HG02642 (cell line): Measurements from ENCODE around the gene ATL3.
"Not testable (repeated sequence)": the region's sequence is repeated elsewhere in the genome, so short reads cannot be mapped to it uniquely, and the experiment has no call there.

Experiments used
- ATAC-seq: cut with Tn5 transposase; IDR thresholded peaks from one replicate; pipeline ENCODE4 v1.9.1; 2021; ENCODE audit warnings: mild to moderate bottlenecking; ENCODE audit not compliant: unreplicated experiment, poor library complexity

ATL3 gene

DNA sequence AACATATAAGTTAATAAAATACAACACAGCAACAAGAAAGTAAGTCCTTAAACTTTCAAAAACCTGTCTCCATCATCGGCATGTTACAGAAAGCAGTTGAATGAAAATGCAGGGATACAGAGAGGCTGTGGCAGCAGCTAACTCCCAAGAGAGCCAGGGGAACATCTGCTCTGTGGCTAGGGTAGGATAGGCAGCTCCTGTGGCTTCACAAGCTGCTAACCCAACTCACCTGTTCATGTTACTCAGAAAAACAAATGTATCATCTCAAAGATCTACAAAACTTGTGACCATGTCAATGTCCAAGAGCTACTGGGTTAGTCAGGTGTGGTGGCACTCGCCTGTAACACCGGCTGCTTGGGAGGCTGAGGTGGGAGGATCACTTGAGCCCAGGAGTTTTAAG, 41.8 kb downstream of the ATL3 start:
- no peak for ATAC-seq

DNA sequence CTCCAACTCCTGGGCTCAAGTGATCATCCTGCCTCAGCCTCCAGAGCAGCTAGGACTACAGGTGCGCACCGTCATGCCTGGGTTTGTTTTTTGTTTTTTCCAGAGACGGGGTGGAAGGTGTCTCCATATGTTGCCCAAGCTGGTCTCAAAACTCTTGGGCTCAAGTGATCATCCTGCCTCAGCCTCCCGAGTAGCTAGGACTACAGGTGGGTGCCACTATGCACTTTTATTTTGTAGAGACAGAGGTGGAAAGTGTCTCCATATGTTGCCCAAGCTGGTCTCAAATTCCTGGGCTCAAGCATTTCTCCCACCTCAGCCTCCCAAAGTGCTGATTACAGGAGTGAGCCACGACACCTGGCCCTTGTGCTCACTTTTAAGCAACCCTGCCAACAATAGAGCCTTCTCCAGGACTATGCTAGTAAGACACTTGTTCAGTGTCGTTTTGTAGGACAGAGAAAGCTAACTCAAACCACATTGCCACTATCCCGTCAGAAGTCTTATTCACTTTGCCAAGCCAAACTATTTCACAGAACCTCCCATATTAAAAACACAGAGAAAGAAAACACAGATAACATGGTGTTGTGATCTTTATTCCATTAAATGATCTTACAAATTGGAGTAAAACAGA, 47.5 kb downstream of the ATL3 start:
- ATAC-seq: no peak

DNA sequence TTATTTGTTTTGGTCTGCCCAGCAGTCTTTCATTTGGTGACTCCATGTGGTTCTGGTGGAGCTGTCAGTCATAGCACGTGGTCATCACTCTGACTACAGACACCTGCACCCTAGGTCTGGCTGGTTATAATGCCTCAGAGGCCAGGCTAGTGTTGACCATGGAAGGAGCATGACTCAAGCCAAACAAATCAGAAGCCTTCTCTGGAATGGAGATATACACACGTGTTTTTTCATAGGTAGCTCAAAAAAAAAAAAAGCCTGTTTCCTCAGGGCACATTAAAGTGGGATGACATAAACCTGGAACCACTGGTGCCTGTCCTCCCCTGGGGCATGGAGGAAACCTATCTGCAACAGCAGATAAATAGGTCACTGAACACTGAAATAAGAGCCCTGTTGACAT, 48.9 kb downstream of the ATL3 start:
- ATAC-seq: no peak

DNA sequence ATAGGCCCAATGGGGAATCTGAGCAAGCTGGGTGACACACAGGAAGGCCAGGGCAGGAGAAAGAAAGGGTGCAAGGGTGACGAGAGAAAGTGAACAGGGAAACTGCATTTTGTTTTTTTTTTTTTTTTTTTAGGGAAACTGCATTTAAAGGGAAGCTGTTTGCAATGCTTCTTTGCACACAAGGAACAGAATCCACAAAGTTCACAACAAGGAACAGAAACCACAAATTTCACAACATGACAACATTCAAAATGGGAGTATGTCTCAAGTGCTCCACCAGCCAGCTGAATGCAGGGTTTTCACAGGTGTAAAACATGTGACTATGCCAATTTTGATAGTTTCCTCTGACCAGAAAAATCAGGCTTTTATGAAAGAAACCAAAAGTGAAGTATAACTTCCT, 50.1 kb downstream of the ATL3 start:
- no peak for ATAC-seq

DNA sequence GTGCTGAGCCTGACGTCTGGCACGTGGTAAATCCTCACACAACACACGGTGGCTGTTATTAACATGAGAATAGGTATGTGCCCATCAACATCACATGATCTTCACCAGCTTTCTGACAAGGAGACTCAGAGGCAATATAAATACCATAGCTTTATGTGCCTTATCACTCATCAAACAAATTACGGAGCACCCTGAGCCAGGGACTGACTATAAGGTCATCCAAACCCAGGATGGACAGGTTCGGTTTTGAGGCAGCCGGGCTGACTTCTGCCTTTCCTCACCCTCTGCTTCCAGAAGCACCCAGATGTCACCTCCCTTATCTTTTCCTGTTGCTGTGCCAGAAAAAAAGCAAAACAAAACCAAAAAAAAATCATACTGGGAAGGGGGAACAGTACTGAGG, 51.2 kb downstream of the ATL3 start:
- ATAC-seq: no peak

DNA sequence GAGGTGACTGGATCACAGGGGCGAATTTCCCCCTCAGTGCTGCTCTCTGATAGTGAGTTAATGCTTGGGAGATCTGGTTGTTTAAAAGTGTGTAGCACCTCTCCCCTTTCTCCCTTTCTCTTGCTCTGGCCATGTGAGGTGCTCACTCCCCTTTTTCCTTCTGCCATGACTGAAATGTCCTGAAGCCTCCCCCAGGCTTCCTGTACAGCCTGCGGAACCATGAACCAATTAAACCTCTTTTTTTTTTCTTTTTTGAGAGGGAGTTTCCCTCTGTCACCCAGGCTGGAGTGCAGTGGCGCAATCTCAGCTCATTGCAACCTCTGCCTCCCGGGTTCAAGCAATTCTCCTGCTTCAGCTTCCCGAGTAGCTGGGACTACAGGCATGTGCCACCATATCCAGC, 53.5 kb downstream of the ATL3 start:
- not testable (repeated sequence) for ATAC-seq

DNA sequence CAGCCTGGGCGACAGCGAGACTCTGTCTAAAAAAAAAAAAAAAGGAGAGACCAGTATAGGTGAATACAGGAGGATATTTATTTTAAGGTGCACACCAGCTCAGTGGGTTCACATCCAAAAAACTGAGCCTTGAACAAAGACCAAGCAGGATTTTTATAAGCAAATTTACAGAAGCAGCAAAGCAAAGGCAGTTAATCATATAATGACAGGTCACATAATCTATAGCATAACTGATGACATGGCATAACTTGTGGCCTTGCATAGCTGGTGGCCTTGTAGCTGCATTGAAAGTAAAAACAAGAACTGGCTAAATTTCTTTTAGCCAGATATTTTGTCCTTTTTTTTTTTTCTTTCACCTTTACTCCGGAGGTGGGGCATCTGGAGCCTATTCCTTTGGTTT, 54.2 kb downstream of the ATL3 start:
- ATAC-seq: no peak

GRCh38 chr11:63614136-63614671, 57.0 kb downstream of the ATL3 start, which contains the start of gene PLAAT3:
PLAAT3 (minus strand) TSS chr11:63614433; CDS start chr11:63614014, 419 bp downstream.
- peak; percentile 42 for ATAC-seq

- ATAC-seq: peak; percentile 45
Measured at GRCh38 chr11:63613517-63614135, 57.5 kb downstream of the ATL3 start.

DNA sequence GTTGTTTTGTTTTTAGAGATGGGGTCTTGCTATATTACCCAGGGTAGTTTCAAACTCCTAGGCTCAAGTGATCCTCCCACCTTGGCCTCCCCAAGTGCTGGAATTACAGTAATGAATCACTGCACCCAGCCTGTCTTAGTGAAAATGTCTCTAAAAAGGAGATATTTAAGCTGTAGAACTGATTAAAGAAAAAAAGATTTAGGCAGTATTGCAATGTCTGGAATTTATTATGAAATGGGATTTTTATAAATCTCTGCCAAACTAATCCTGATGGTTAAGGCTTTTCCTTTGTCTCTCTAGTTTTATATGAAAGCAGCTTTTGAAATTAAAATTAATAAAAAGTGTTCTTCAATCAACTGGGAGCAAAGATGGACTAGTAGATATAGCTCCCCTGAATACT, 59.0 kb downstream of the ATL3 start:
- ATAC-seq: no peak

- ATAC-seq: no peak
Measured at GRCh38 chr11:63611395-63611747, 59.8 kb downstream of the ATL3 start.

GRCh38 chr11:63610604-63611394, 60.4 kb downstream of the ATL3 start:
- ATAC-seq: no peak

DNA sequence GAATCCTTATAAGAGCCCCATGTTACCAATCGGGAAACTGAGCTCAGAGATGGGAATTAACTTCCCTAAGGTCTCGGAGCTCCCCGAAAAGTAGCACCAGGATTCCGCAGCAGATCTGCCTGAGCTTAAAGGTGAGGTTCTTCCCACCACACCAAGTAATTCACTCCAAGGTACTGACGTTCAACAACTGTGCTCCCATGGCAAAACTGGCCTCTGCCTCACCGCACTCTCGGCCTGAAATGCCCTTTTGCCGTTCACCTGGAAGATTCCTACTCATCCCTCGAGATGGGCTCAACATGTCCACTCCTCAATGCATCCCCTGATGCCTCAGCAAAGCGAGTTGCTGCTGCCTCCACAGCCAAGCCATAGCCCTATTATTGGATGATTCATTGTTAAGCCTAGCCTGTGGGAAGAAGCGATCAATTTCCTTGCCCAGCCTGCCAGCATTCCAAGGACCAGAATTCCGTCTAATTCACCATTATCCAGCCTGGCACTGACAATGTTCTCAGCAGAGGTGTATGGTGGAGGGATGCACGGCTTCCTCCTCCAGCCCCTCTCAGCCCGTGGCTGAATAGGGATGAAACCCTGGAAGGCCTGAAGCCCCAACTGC, 61.1 kb downstream of the ATL3 start:
- no peak for ATAC-seq

DNA sequence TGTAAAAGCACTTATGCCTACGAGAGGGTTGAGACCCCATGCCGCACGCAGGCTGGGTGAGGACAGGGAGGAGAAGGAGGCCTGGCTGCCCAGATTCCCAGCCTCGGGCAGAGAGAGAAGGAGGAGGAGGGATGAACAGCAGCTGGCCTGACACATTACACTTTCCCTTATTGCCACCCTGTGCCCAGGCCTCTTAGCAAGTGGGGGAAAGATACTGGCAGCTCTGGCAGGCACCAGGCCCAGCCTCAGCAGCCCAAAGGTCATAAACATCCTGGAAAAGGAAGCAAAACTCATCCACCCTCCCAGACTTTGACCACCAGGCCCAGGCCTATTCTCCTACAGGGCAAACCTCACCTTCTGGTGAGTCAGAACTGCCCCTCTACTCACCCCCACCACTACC, 61.6 kb downstream of the ATL3 start:
- ATAC-seq: no peak

DNA sequence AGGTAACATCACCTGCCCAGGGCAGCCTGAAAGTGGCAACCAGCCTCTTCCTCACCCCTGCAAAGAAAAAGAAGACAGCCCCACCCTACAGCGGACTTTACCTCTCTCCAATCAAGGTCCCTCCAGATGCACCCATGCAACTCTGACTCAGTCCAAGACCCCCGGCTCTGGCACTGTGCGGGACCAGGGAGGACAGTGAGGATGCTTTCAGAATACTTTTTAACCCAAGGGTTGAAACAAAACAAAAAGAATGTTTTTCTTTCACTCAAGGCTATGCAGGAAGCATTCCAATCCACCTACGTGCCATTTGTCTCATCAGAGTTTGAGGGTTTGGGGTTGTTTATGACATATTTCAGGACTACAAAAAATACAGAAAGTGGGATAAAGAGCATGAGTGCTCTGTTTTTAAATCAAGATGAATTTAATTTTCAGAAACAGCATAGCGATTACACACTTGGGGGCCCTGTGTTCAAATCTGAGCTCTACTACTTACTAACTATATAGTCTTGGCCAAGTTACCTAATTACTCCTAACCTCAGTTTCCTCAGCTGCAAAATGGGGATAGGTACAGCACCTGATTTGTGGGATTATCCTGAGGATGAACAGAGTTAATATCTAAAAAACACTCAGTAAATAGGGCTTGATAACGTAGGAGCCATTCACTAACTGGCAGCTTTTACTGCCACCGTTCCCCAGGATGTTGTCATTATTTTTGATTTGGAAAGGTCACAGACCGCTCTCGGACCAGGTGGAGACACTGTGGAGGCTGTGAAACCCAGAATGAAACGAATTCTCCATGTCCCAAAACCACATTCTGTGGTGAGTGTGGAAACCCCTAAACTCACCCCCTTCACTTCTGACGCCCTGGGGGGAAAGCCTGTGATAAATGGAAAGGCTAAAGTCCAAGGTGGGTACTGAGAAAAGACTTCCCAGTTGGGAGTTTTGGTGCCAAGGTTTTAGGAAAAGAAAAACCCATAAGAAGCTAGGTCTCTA, 62.5 kb downstream of the ATL3 start:
- ATAC-seq: no peak

DNA sequence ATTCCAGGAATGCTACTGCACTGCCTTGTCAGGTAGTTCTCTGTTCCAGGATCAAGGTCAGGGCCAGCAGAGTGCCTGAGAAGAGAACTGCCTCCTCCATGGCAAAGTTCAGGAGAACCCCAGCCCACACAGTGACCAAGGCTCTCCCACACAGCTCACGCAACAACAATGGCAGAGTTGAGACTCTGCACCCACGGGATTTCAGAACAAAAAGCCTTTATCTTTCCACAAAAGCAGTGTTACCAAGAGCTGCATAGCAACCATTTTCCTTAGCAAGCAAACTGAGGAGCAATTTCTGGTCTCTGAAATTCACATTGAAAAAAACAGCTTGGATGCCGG, 68.0 kb downstream of the ATL3 start:
- no peak for ATAC-seq

GRCh38 chr11:63602290-63603179, 68.6 kb downstream of the ATL3 start:
- not testable (repeated sequence) for ATAC-seq

DNA sequence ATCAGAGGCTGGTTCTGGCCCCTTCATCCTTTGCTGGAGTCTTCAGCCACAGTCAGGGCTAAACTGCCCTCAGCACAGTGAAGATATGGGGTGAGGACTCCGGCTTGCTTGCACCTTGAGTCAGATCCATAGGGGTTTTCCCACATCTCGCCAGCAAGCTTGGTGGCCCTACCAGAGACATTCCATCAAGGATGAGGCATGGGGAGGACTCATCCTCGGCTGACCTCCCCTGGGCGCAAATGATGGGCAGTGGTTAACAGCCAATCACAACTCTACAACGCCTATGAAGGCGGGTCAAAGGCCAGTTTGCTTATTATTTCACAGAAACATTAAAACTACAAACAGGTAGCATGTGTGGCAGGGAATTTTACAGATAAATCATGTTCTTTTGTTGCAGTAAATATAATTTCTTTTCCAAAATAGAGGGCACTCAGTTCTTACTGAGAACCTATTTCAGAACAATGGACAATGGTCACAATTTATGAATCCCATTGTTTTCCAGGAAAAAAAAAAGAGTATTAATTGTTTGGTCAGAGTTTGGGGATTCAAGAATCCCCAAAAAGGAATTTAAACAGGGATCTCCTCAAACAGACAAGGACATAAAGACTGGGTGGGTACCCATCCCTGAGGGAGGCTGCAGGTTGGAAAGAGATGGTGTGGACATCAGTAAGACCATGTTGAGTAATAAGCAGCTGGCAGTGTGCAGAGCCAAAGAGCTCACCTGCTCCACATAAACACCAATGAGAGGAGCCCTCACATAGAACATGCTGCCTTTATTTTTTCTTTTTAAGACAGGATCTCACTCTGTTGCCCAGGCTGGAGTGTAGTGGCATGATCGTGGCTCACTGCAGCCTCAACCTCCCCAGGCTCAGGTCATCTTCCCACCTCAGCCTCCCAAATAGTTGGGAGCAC, 71.7 kb downstream of the ATL3 start:
- ATAC-seq: no peak
